Breast epithelium (tissue), 3 donors: ENCODE data around the gene GLE1.

Experiments
- POLR2A ChIP-seq: fragments of 450-650 bp; IDR thresholded peaks from one replicate; pipeline ENCODE4 v1.6.1; 2016; ENCODE audit warnings: antibody characterized with exemption, mild to moderate bottlenecking, moderate library complexity
- POLR2AphosphoS5 ChIP-seq, 3 donors: sonication (generic); formaldehyde crosslinking; IDR thresholded peaks; one replicate each; pipeline ENCODE4 v1.6.1; 2017; ENCODE audit warnings: antibody characterized with exemption in 3 of 3
- TF ChIP-seq, protein P1 (sequence below), 3 donors: fragments of 450-650 bp; IDR thresholded peaks; one replicate each; pipeline ENCODE4 v1.5.1; 2016 to 2017; ENCODE audit warnings: antibody characterized with exemption in 3 of 3, mild to moderate bottlenecking in 3 of 3, moderate library complexity in 3 of 3

- TF ChIP-seq, protein P1, sequence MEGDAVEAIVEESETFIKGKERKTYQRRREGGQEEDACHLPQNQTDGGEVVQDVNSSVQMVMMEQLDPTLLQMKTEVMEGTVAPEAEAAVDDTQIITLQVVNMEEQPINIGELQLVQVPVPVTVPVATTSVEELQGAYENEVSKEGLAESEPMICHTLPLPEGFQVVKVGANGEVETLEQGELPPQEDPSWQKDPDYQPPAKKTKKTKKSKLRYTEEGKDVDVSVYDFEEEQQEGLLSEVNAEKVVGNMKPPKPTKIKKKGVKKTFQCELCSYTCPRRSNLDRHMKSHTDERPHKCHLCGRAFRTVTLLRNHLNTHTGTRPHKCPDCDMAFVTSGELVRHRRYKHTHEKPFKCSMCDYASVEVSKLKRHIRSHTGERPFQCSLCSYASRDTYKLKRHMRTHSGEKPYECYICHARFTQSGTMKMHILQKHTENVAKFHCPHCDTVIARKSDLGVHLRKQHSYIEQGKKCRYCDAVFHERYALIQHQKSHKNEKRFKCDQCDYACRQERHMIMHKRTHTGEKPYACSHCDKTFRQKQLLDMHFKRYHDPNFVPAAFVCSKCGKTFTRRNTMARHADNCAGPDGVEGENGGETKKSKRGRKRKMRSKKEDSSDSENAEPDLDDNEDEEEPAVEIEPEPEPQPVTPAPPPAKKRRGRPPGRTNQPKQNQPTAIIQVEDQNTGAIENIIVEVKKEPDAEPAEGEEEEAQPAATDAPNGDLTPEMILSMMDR (IDR thresholded peaks at IDR 0.05) = no peak
- no peak for TF ChIP-seq POLR2AphosphoS5 (IDR thresholded peaks at IDR 0.05)
- no peak for TF ChIP-seq POLR2A
Observed at GRCh38 chr9:128580731-128581130, 76.2 kb downstream of the GLE1 start.
